ENCODE data around the gene GABRD. TPM values are rescaled to one million over a fixed set of nuclear protein-coding genes. Genes with fewer than 3 reads are reported as not detected.
A peak's percentile ranks its signal among the peaks of the same experiment; 100 is the strongest.

The GABRD gene
- total RNA-seq, 1 experiment from 2014 or later = not detected

DNA sequence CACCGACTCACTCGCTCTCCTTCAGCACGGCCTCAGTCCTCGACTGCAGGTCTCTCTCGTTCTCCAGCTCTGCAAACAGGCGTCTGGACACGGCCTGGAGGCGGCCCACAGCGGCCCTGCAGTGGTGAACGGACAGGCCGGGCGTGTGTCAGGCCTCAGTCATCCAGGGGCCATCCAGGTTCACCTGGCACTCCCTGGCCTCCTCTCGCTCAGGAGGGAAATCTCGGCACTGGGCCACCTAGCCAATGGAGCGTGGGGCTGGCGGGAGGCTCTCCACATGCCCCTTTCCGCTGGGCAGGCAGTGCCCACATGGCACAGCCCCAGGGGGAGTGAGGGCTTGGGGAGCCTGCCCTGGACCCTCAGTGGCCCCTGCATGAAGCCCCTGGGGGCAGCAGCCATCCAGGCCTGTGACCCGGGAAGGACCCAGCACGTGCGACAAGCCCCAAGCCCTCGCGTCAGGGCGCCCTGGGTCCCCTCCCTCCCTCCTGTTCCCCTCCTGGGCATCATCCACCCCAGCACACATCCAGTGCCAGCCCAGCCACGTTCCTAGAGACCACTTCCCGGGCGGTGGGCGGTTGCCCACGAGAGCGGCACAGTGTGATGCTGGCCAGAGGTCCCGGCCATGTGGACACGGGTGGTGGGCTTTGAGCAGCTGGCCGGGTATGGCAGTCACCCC lies 33.6 kb upstream of the GABRD start:
- no peak for DNase-seq (ENCODE audit: low read depth)

DNA sequence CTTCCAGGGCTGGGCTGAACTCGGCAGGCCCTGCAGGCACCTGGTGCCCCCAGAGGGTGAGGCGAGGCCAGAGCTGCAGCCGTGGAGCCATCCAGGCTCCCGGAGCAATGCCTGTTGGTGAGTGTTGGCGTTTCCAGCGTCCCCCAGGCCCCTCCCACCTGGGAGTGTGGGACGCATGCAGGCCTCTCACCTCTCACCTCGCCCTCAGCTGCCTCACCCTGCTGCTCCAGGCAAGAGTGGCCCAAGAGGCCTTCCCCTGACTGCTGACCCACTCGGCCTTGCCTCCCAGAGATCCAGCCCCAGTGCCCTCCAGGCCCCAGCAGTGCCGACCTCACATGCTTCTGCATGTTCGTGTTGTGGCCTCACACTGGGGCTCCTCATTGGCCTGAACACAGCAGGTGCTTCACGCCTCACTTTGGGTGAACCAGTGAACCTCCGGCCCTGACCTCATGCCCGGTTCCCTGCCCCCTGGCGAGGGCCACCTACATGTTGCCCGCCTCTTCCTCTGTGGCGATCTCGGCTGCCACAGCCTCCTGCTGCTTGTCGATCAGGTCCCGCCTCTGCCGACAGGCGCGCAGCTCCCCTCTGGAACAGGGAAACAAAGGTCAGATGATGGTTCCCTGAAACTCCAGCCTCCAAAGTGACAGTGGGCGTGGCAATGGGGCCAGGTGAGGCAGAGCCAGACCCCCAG lies 32.5 kb upstream of the GABRD start:
- no peak for DNase-seq (ENCODE audit: low read depth)

- no peak for DNase-seq (ENCODE audit: low read depth)
These were observed 32.0 kb upstream of the GABRD start for GRCh38 chr1:1987142-1987510.

DNA sequence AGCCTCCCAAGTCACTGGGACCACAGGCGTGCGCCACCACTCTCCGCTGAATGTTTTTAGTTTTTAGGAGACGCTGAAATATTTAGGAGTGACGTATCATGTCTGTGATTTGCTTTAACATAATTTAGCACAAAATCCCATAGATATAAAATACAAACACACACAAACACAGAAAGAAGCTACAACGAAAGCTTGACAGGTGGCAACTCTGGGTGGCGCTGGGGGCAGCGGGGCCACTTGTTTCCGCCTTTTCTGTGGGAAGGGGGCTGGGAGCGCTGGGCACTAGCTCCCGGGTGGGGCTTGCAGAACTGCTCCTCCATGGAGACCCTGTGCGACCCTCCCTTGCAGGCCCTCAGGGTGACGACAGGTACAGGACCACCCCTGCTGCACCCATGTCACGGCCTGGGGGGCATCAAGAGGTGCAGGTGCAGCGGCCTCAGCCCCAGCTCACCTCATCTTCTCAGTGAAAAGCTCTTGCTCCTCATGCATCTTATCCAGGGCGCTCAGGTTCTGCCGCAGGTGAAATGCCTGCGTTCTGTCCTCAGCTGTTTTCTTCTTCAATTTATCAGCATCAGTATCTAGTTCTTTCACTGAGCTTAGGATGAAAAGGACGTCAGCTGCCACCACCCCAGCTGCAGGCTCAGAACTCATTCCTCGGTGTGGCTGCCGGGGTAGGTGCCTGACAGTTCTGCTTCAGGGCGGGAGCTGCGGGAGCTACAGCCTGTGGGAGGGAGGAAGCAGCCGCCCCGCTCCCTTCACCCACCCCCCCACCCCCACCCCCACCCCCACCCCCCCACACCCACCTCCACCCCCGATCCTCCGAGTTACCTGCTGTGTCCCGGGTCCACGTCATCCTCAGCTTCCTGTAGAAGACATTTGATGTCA lies 30.8 kb upstream of the GABRD start:
- DNase-seq (ENCODE audit: low read depth) = no peak

- DNase-seq (ENCODE audit: low read depth) = no peak
These were observed 30.0 kb upstream of the GABRD start for GRCh38 chr1:1989102-1989542.

DNA sequence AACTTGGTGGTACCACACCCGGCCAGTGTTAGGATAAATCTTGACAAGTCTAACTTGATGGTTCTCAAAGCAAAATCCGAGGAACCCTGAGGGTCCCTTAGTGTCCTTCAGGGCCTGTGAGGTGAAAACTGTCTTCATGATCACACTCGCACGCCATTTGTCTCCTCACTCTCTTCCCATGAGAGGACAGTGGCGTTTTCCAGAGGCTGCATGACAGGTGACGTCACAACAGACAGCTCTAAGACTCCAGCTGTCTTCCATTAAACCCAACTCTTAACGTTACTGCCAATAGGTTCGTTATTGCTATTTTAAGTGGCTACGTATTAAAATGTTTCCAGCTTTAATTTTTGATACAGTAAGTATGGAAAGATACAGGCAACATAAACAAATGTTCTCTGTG lies 29.4 kb upstream of the GABRD start:
- no peak for DNase-seq (ENCODE audit: low read depth)

- DNase-seq (ENCODE audit: low read depth) = no peak
These were observed 28.9 kb upstream of the GABRD start for GRCh38 chr1:1990222-1990621.

DNA sequence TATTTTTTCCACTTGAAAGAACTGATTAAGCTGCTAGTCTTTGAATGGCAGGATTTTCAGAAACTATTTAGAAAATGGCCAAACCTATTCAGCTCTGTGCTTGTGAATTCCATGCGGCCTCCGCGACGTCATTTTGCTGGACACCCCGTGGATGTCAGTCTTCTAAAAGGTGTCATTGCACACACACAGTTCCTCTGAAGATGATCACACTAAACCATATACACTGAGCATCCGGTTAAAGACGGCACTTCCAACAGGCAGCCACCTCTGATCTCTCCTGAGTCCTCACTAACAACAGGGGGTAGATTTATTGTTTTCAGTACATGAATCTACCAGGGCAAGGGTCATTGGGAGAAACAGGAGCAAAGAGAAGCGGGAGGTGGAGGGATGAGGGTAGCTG lies 24.6 kb upstream of the GABRD start:
- no peak for DNase-seq (ENCODE audit: low read depth)

GRCh38 chr1:1996207-1996651 lies 22.9 kb upstream of the GABRD start:
- no peak for DNase-seq (ENCODE audit: low read depth)

DNA sequence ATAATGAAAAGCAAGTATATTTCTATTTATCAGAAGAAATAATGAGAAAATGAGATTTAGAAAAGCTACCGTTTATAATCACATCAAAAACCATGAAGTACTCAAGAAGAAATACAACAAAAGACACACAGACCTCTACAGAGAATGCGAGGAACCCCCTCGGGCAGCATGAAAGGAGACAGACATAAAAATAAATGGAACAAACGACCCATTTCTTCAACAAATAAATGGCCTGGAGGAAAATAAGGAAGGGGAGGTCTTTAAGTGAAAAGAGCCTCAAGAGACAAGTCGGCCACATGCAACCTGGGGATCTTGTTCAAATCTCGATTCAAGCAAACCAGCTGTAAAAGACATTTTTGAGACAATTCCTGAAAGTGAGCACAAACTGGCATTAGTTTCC lies 21.6 kb upstream of the GABRD start:
- DNase-seq (ENCODE audit: low read depth) = no peak

DNA sequence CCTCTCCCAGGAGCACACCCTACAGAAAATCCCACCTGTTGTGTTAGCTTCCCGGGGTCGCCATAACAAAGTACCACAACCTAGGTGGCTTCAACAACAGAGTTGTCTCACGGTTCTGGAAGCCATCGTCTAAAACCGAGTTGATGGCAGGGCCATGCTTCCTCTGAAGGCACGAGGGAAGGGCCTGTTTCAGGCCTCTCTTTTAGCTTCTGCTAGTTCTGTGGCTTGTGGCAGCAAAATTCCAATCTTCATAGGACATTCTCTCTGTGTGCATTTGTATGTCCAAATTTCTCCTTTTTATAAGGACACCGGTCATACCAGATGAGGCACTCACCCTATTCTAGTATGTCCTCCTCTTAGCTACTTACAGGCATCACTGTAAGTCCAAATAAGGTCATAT lies 18.7 kb upstream of the GABRD start:
- DNase-seq (ENCODE audit: low read depth) = no peak

DNA sequence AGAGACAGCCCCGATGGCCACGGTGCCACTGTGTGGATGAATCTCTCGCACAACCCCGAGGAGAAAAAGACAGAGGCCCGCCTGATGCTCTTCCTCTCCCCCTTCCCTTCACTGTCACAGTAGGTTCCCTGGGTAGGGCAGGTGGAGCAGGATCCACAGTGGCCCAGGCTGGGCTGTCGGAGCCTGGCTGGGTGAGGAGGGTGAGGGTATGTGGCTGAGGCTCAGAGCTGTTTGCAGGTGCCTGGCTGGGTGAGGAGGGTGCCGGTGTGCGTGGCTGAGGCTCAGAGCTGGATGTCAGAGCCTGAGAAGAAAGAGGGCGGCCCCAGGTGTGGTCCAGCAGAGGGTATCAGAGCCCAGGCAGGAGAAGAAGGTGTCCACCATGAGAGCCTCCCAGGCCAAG lies 18.3 kb upstream of the GABRD start:
- DNase-seq (ENCODE audit: low read depth) = no peak

DNA sequence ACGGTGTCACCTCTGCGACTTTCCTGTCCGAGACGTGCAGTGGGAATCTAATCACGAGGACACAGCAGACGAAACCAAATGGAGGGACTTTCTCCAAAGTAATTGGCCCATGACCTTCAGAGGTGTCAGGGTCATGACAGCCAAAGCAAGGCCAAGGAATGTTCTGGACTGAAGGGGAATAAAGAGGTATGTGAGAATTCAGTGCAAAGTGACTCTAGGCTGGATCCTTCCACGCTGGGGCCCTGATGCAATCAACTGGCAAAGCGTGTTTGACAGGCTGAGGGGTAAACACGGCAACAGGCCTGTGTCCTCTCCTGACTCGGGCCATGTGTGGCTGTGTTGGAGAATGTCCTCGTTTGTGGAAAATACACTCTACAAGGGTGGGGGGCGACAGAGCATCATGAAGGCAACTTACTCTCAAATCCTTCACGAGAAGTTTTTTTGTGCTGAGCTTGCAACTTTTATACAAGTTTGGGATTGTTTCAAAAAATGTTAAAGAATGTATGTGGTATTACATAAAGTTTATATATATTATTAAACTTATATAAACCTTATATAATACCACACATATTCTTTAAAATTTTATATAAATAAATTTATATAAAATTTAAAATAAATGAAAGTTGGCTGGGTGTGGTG lies 17.3 kb upstream of the GABRD start:
- DNase-seq (ENCODE audit: low read depth) = no peak

- DNase-seq (ENCODE audit: low read depth) = no peak
These were observed 15.5 kb upstream of the GABRD start, which contains the start of gene CFAP74 for GRCh38 chr1:2003541-2004131. TSS of gene CFAP74 (minus strand) at chr1:2003786. CDS start at chr1:1990956, 12,830 bp downstream.

DNA sequence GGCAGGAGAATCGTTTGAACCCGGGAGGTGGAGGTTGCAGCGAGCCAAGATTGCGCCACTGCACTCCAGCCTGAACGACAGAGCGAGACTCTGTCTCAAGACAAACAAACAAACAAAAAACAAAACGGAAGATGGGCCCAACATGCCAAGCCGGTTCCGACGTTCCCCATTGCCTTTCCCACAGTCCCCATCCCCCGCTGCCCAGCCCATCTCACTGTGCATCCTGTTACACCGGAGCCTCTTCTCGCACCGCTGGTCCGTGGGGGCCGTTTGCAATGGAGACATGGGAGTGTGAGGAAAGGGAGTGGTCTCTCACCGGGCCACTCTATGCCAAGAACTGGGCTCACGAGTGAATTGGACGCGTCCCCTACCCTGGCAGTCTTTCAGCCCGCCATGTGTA lies 14.3 kb upstream of the GABRD start:
- no peak for DNase-seq (ENCODE audit: low read depth)

DNA sequence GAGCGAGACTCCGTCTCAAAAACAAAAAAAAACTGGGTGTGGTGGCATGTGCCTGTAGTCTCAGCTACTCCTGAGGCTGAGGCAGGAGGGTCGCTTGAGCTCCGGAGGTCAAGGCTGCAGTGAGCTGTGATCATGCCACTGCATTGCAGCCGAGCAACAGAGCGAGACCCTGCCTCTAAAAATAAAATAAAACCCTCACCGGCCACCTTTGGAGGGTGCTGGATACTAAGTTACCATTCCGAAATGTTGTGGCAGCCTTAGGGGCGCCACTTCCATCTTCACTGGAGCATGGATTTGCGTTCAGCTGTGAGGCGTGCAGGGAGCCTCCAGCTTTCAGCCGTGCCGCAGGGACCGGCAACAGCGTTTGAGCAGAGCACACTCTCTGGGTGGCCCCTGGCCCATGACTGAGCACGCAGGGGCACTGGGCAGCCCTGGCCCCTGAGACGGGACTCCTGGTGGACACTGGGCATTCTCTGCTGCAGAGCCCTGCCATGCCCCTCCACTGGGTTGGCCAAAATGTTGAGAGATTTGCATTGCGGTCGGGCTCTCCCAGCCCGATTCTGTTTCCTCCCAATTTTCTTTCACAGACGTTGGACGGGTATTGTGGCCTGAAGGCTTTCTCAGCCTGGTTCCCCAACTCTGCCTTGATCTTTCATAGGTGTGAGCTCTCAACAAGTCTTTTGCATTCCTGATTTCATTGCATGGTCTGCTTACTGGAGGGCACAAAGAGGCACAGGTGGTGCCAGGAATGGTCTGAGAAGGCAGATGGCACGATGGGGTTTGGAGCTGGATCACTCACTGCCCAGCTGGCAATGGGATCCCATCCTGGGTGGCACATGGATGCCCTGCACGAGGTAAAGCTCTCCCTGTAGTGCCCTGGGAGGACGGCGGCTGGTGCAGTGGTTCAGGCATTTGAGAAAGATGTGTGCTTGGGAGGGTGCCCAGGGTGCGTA lies 9.8 kb upstream of the GABRD start:
- no peak for DNase-seq (ENCODE audit: low read depth)

DNA sequence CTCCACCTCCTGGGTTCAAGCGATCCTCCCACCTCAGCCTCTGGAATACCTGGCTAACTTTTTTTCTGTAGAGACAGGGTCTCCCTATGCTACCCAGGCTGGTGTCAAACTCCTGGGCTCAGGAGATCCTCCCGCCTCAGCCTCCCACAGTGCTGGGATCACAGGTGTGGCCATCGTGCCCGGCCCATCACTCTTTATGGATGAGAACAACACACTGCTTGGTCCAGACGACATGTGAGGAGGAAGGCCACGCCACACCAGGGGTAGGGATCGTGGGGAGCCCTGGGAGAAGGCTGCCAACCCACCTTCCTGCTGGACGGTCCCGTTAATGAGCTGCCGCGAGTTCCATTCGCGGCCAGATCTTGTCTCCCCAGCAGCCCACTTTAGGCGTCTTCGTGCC lies 5.0 kb upstream of the GABRD start:
- DNase-seq (ENCODE audit: low read depth) = no peak

GRCh38 chr1:2014741-2015735 lies 4.1 kb upstream of the GABRD start:
- DNase-seq (ENCODE audit: low read depth) = peak; percentile 31

- no peak for DNase-seq (ENCODE audit: low read depth)
These were observed 3.0 kb upstream of the GABRD start for GRCh38 chr1:2016123-2016522.

All from RPMI7951 (cell line).